CD8-positive, alpha-beta memory T cell (primary cell): ENCODE results near the gene WDFY4. TPM values are rescaled to one million over a fixed set of nuclear protein-coding genes. Genes with fewer than 3 reads are reported as not detected.

Experiments used
- CTCF ChIA-PET: fragments of 350-600 bp; sonication (Branson Sonifier 250); formaldehyde crosslinking; loops from one replicate; lab custom pipeline; 2021; ENCODE audit warnings: antibody characterized with exemption; lab: Charles Lee
- POLR2A ChIA-PET: fragments of 350-600 bp; sonication (Branson Sonifier 250); formaldehyde crosslinking; loops from one replicate; lab custom pipeline; 2021; ENCODE audit warnings: antibody characterized with exemption; lab: Charles Lee
- DNase-seq, 5 donors: peaks; one replicate each; pipeline versions ENCODE4 v3.0.0 to v3.0.0-alpha.2; 2020 to 2022; ENCODE audit warnings: mixed read lengths in 1 of 5
- H3K27ac ChIP-seq: one replicate; pipeline ENCODE4 v1.7.0; 2013; ENCODE audit warnings: low read depth, mild to moderate bottlenecking, low read length, moderate library complexity
- H3K27me3 ChIP-seq: 2 replicates; pipeline ENCODE4 v1.7.0; 2013; ENCODE audit warnings: low read length, mild to moderate bottlenecking; ENCODE audit not compliant: insufficient read depth, poor library complexity, severe bottlenecking
- H3K36me3 ChIP-seq: 2 replicates; pipeline ENCODE4 v1.7.0; 2013; ENCODE audit warnings: mild to moderate bottlenecking, low read length, moderate library complexity; ENCODE audit not compliant: insufficient read depth
- H3K4me1 ChIP-seq: 2 replicates; pipeline ENCODE4 v1.7.0; 2013; ENCODE audit warnings: mild to moderate bottlenecking, low read length, moderate library complexity; ENCODE audit not compliant: insufficient read depth
- H3K4me3 ChIP-seq: 2 replicates; pipeline ENCODE4 v1.7.0; 2013; ENCODE audit warnings: mild to moderate bottlenecking, low read length
- H3K9me3 ChIP-seq: 2 replicates; pipeline ENCODE4 v1.7.0; 2013; ENCODE audit warnings: mild to moderate bottlenecking, low read length
- H3K27ac Mint-ChIP-seq, 8 donors: one replicate each; pipeline ENCODE4 v1.8.0; 2020 to 2021; ENCODE audit warnings: mixed read lengths in 8 of 8, mild to moderate bottlenecking in 6 of 8, inconsistent platforms in 3 of 8, moderate library complexity in 3 of 8
- H3K27me3 Mint-ChIP-seq, 2 donors: one replicate each; pipeline ENCODE4 v1.8.0; 2020 to 2021; ENCODE audit warnings: mixed read lengths in 2 of 2, mild to moderate bottlenecking in 1 of 2, moderate library complexity in 1 of 2
- H3K36me3 Mint-ChIP-seq, 3 donors: one replicate each; pipeline ENCODE4 v1.8.0; 2020 to 2021; ENCODE audit warnings: mixed read lengths in 3 of 3, inconsistent platforms in 1 of 3, mild to moderate bottlenecking in 1 of 3
- H3K4me1 Mint-ChIP-seq, 3 donors: one replicate each; pipeline ENCODE4 v1.8.0; 2020 to 2021; ENCODE audit warnings: mixed read lengths in 3 of 3, inconsistent platforms in 1 of 3, mild to moderate bottlenecking in 1 of 3
- H3K4me3 Mint-ChIP-seq, 7 donors: one replicate each; pipeline ENCODE4 v1.8.0; 2020 to 2021; ENCODE audit warnings: mixed read lengths in 7 of 7, mild to moderate bottlenecking in 6 of 7, moderate library complexity in 4 of 7, inconsistent platforms in 2 of 7
- H3K9me3 Mint-ChIP-seq, 5 donors: one replicate each; pipeline ENCODE4 v1.8.0; 2020 to 2022; ENCODE audit warnings: mixed read lengths in 5 of 5, mild to moderate bottlenecking in 3 of 5, moderate library complexity in 2 of 5, inconsistent platforms in 1 of 5
- polyA plus RNA-seq: library from polyadenylated mRNA; unstranded; fragments of 300-500 nt; fragmentation: Illumina TruSeq; gene quantifications from one replicate; pipeline ENCODE4 v1.2.3, GENCODE V29; 2021
- total RNA-seq, 2 experiments: library from RNA; stranded (reverse); gene quantifications; one replicate each; pipeline ENCODE4 v1.2.3, GENCODE V29; 2021

Gene WDFY4
- total and polyA plus RNA-seq, 3 experiments from 2014 or later: 0.20 to 0.35 TPM; not detected in 1

- Mint-ChIP-seq H3K4me3 (no peak overlapping the region), H3K27ac (no peak overlapping the region), H3K9me3 (peaks cover 0 to 1% (median 0%) of the 10 kb centered on the region in 5 donors), H3K27me3 (peaks cover 5 to 25% of the 10 kb centered on the region in 2 donors), H3K36me3 (no peaks in the 10 kb centered on the region), H3K4me1 (no peaks in the 10 kb centered on the region)
- peaks cover 3% of the 10 kb centered on the region for H3K27me3 ChIP-seq
- no peaks in the 10 kb centered on the region for H3K4me1 ChIP-seq
- no peaks in the 10 kb centered on the region for H3K9me3 ChIP-seq
- POLR2A ChIA-PET: no interaction called here
- no peak overlapping the region for H3K4me3 ChIP-seq
- CTCF ChIA-PET: no interaction called here
- no peak for DNase-seq
- no peak overlapping the region for H3K27ac ChIP-seq
- no peaks in the 10 kb centered on the region for H3K36me3 ChIP-seq
Measured at GRCh38 chr10:48818081-48818480, 133.4 kb downstream of the WDFY4 start.

GRCh38 chr10:48818861-48819520 lies 134.3 kb downstream of the WDFY4 start:
- no peak overlapping the region for H3K4me3 Mint-ChIP-seq
- peaks cover 0 to 1% (median 0%) of the 10 kb centered on the region in 5 donors for H3K9me3 Mint-ChIP-seq
- DNase-seq: no peak
- CTCF ChIA-PET: no interaction called here
- H3K4me1 Mint-ChIP-seq: no peaks in the 10 kb centered on the region
- peaks cover 5 to 25% of the 10 kb centered on the region in 2 donors for H3K27me3 Mint-ChIP-seq
- no peaks in the 10 kb centered on the region for H3K36me3 Mint-ChIP-seq
- Histone ChIP-seq H3K4me3 (no peak overlapping the region), H3K4me1 (no peaks in the 10 kb centered on the region), H3K27ac (no peak overlapping the region), H3K36me3 (no peaks in the 10 kb centered on the region), H3K9me3 (no peaks in the 10 kb centered on the region), H3K27me3 (peaks cover 3% of the 10 kb centered on the region)
- H3K27ac Mint-ChIP-seq: no peak overlapping the region
- POLR2A ChIA-PET: no interaction called here

- Histone ChIP-seq H3K27me3 (peaks cover 3% of the 10 kb centered on the region), H3K4me1 (no peaks in the 10 kb centered on the region), H3K36me3 (no peaks in the 10 kb centered on the region), H3K4me3 (no peak overlapping the region), H3K27ac (no peak overlapping the region), H3K9me3 (no peaks in the 10 kb centered on the region)
- H3K4me1 Mint-ChIP-seq: no peaks in the 10 kb centered on the region
- POLR2A ChIA-PET: no interaction called here
- CTCF ChIA-PET: no interaction called here
- H3K27me3 Mint-ChIP-seq: peaks cover 3 to 24% of the 10 kb centered on the region in 2 donors
- DNase-seq: no peak
- H3K27ac Mint-ChIP-seq: no peak overlapping the region
- peaks cover 0 to 1% (median 0%) of the 10 kb centered on the region in 5 donors for H3K9me3 Mint-ChIP-seq
- H3K36me3 Mint-ChIP-seq: no peaks in the 10 kb centered on the region
- H3K4me3 Mint-ChIP-seq: no peak overlapping the region
Measured at GRCh38 chr10:48819783-48820182, 135.1 kb downstream of the WDFY4 start.

- Histone ChIP-seq H3K4me1 (no peaks in the 10 kb centered on the region), H3K36me3 (no peaks in the 10 kb centered on the region), H3K27me3 (peaks cover 3% of the 10 kb centered on the region), H3K4me3 (no peak overlapping the region), H3K27ac (no peak overlapping the region), H3K9me3 (no peaks in the 10 kb centered on the region)
- CTCF ChIA-PET: no interaction called here
- Mint-ChIP-seq H3K9me3 (peaks cover 0 to 1% (median 0%) of the 10 kb centered on the region in 5 donors), H3K4me1 (no peaks in the 10 kb centered on the region), H3K27ac (no peak overlapping the region), H3K27me3 (peaks cover 1 to 20% of the 10 kb centered on the region in 2 donors), H3K4me3 (no peak overlapping the region), H3K36me3 (no peaks in the 10 kb centered on the region)
- POLR2A ChIA-PET: no interaction called here
- DNase-seq: no peak
Measured at GRCh38 chr10:48820231-48820630, 135.6 kb downstream of the WDFY4 start.

- Mint-ChIP-seq H3K9me3 (peaks cover 0 to 1% (median 0%) of the 10 kb centered on the region in 5 donors), H3K4me1 (no peaks in the 10 kb centered on the region), H3K4me3 (no peak overlapping the region), H3K27me3 (peaks cover under 1 to 20% of the 10 kb centered on the region in 2 donors), H3K27ac (no peak overlapping the region), H3K36me3 (no peaks in the 10 kb centered on the region)
- Histone ChIP-seq H3K27me3 (peaks cover 3% of the 10 kb centered on the region), H3K4me3 (no peak overlapping the region), H3K36me3 (no peaks in the 10 kb centered on the region), H3K9me3 (no peaks in the 10 kb centered on the region), H3K4me1 (no peaks in the 10 kb centered on the region), H3K27ac (no peak overlapping the region)
- no peak for DNase-seq
- CTCF ChIA-PET: no interaction called here
- POLR2A ChIA-PET: no interaction called here
Measured at GRCh38 chr10:48820699-48821098, 136.0 kb downstream of the WDFY4 start.

- DNase-seq: no peak
- peaks cover 4 to 18% of the 10 kb centered on the region in 2 donors for H3K27me3 Mint-ChIP-seq
- no peaks in the 10 kb centered on the region for H3K4me1 Mint-ChIP-seq
- ChIA-PET POLR2A (no interaction called here), CTCF (no interaction called here)
- Histone ChIP-seq H3K4me3 (no peak overlapping the region), H3K4me1 (no peaks in the 10 kb centered on the region), H3K27me3 (peaks cover 3% of the 10 kb centered on the region), H3K36me3 (no peaks in the 10 kb centered on the region), H3K27ac (no peak overlapping the region), H3K9me3 (no peaks in the 10 kb centered on the region)
- no peak overlapping the region for H3K4me3 Mint-ChIP-seq
- no peaks in the 10 kb centered on the region for H3K36me3 Mint-ChIP-seq
- H3K27ac Mint-ChIP-seq: no peak overlapping the region
- H3K9me3 Mint-ChIP-seq: peaks cover 0 to 1% (median 0%) of the 10 kb centered on the region in 5 donors
Measured at GRCh38 chr10:48821111-48821510, 136.4 kb downstream of the WDFY4 start.

GRCh38 chr10:48821692-48822091 lies 137.0 kb downstream of the WDFY4 start:
- Mint-ChIP-seq H3K27ac (no peak overlapping the region), H3K4me1 (no peaks in the 10 kb centered on the region), H3K9me3 (peaks cover 0 to 1% (median 0%) of the 10 kb centered on the region in 5 donors), H3K4me3 (no peak overlapping the region), H3K36me3 (no peaks in the 10 kb centered on the region), H3K27me3 (peaks cover 4 to 14% of the 10 kb centered on the region in 2 donors)
- no peaks in the 10 kb centered on the region for H3K36me3 ChIP-seq
- H3K27ac ChIP-seq: no peak overlapping the region
- no peak overlapping the region for H3K4me3 ChIP-seq
- DNase-seq: no peak
- H3K27me3 ChIP-seq: peaks cover 3% of the 10 kb centered on the region
- no peaks in the 10 kb centered on the region for H3K9me3 ChIP-seq
- POLR2A ChIA-PET: no interaction called here
- CTCF ChIA-PET: no interaction called here
- no peaks in the 10 kb centered on the region for H3K4me1 ChIP-seq

- H3K27me3 ChIP-seq: no peaks in the 10 kb centered on the region
- peaks cover 0 to 7% (median 0%) of the 10 kb centered on the region in 5 donors for H3K9me3 Mint-ChIP-seq
- ChIA-PET POLR2A (no interaction called here), CTCF (no interaction called here)
- no peaks in the 10 kb centered on the region for H3K9me3 ChIP-seq
- peaks cover 18 to 24% of the 10 kb centered on the region in 2 donors for H3K27me3 Mint-ChIP-seq
- no peaks in the 10 kb centered on the region for H3K36me3 ChIP-seq
- no peaks in the 10 kb centered on the region for H3K4me1 ChIP-seq
- no peak overlapping the region for H3K27ac ChIP-seq
- no peak for DNase-seq
- no peaks in the 10 kb centered on the region for H3K36me3 Mint-ChIP-seq
- H3K4me1 Mint-ChIP-seq: no peaks in the 10 kb centered on the region
- no peak overlapping the region for H3K4me3 Mint-ChIP-seq
- H3K4me3 ChIP-seq: no peak overlapping the region
- H3K27ac Mint-ChIP-seq: no peak overlapping the region
Measured at GRCh38 chr10:48833674-48834073, 149.0 kb downstream of the WDFY4 start.
